Esophagus squamous epithelium (tissue), 4 donors: ENCODE results near the gene PRKAB1.

Experiments
- POLR2A ChIP-seq, 4 donors: fragments of 450-650 bp; IDR thresholded peaks; one replicate each; pipeline ENCODE4 v1.6.1; 2017; ENCODE audit warnings: antibody characterized with exemption in 4 of 4, mild to moderate bottlenecking in 4 of 4, moderate library complexity in 3 of 4
- TF ChIP-seq, protein P1 (sequence below), 6 experiments: fragments of 450-650 bp in 4 of 6; fragments of 200-600 bp in 2 of 6; sonication (generic) in 2 of 6; IDR thresholded peaks; one replicate each; pipeline ENCODE4 v1.5.1; 2016 to 2019; ENCODE audit warnings: antibody characterized with exemption in 6 of 6, mild to moderate bottlenecking in 4 of 6, moderate library complexity in 4 of 6

DNA sequence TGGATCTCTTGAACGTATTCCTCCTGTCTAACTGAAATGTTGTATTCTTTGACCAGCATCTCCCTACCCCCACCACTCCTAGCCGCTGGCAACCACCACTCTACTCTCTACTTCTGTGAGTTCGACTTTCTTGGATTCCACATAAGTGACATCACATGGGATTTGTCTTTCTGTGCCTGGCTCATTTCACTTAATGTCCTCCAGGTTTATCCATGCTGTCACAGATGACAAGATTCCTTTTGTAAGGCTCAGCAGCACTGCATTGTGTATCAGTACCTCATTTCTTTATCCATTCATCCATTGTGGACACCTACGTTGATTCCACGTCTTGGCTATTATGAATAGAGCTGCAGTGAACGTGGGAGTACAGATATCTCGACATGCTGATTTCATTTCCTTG lies 10.5 kb downstream of the PRKAB1 start:
- TF ChIP-seq, protein P1, sequence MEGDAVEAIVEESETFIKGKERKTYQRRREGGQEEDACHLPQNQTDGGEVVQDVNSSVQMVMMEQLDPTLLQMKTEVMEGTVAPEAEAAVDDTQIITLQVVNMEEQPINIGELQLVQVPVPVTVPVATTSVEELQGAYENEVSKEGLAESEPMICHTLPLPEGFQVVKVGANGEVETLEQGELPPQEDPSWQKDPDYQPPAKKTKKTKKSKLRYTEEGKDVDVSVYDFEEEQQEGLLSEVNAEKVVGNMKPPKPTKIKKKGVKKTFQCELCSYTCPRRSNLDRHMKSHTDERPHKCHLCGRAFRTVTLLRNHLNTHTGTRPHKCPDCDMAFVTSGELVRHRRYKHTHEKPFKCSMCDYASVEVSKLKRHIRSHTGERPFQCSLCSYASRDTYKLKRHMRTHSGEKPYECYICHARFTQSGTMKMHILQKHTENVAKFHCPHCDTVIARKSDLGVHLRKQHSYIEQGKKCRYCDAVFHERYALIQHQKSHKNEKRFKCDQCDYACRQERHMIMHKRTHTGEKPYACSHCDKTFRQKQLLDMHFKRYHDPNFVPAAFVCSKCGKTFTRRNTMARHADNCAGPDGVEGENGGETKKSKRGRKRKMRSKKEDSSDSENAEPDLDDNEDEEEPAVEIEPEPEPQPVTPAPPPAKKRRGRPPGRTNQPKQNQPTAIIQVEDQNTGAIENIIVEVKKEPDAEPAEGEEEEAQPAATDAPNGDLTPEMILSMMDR (IDR thresholded peaks at IDR 0.05) = no peak
- no peak for TF ChIP-seq POLR2A (IDR thresholded peaks at IDR 0.05)
